Mucosa of rectum (tissue), 2 donors: ENCODE measurements around the gene SYAP1.
"Not testable (repeated sequence)": the region's sequence is repeated elsewhere in the genome, so short reads cannot be mapped to it uniquely, and the experiment has no call there.

Experiments used
- H3K27ac ChIP-seq, 2 donors: one replicate each; pipeline ENCODE4 v1.7.0; 2013; ENCODE audit warnings: inconsistent platforms in 2 of 2, low read depth in 2 of 2, low read length in 2 of 2
- H3K27me3 ChIP-seq, 2 donors: one replicate each; pipeline ENCODE4 v1.7.0; 2013; ENCODE audit warnings: low read length in 2 of 2; ENCODE audit not compliant: control insufficient read depth in 2 of 2, insufficient read depth in 2 of 2
- H3K36me3 ChIP-seq, 2 donors: one replicate each; pipeline ENCODE4 v1.7.0; 2013; ENCODE audit warnings: low read length in 2 of 2; ENCODE audit not compliant: control insufficient read depth in 2 of 2, insufficient read depth in 2 of 2
- H3K4me1 ChIP-seq, 2 donors: one replicate each; pipeline ENCODE4 v1.7.0; 2013; ENCODE audit warnings: low read length in 2 of 2, mild to moderate bottlenecking in 1 of 2; ENCODE audit not compliant: control insufficient read depth in 2 of 2, insufficient read depth in 2 of 2
- H3K4me3 ChIP-seq, 2 donors: one replicate each; pipeline ENCODE4 v1.7.0; 2013; ENCODE audit warnings: low read length in 2 of 2
- H3K9ac ChIP-seq, 2 donors: one replicate each; pipeline ENCODE4 v1.7.0; 2013; ENCODE audit warnings: low read length in 2 of 2, low read depth in 1 of 2, mild to moderate bottlenecking in 1 of 2
- H3K9me3 ChIP-seq, 2 donors: one replicate each; pipeline ENCODE4 v1.7.0; 2013; ENCODE audit warnings: low read length in 2 of 2; ENCODE audit not compliant: control insufficient read depth in 2 of 2
- donor health status: healthy.
- donor health status: Normal muscosa, but diverticular disease.

SYAP1 gene

GRCh38 chrX:16702700-16703599 lies 16.5 kb upstream of the SYAP1 start:
- Histone ChIP-seq H3K27me3 (no peaks in the 10 kb centered on the region), H3K4me1 (no peaks in the 10 kb centered on the region)

DNA sequence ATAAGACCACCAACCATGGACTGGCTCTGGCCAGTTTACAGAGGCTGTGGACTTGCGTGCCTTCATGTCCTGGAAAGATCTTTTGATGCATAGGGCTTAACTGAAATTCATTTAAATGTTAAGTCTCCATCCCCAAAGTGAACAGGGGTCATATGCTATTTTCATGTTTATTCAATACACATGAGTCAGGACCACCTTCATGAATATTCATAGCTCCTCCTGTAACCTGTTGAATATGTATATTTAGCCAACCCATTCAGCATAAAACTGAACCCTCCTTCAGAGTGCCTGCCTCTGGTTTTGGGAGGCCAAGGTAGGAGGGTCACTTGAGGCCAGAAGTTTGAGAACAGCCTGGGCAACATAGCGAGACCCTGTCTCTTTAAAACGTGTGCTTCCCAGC lies 14.0 kb upstream of the SYAP1 start:
- Histone ChIP-seq H3K27ac (no peak overlapping the region), H3K27me3 (peaks cover 3% of the 10 kb centered on the region in 2 donors), H3K4me3 (no peak overlapping the region), H3K9me3 (no peaks in the 10 kb centered on the region), H3K9ac (no peak overlapping the region), H3K4me1 (no peaks in the 10 kb centered on the region), H3K36me3 (no peaks in the 10 kb centered on the region)

More at GRCh38 chrX:16702700-16703599, 16.5 kb upstream of the SYAP1 start:
- Histone ChIP-seq H3K4me3 (no peak overlapping the region), H3K27ac (no peak overlapping the region), H3K36me3 (peaks cover 0 to 4% of the 10 kb centered on the region in 2 donors), H3K9me3 (no peaks in the 10 kb centered on the region), H3K9ac (no peak overlapping the region)

DNA sequence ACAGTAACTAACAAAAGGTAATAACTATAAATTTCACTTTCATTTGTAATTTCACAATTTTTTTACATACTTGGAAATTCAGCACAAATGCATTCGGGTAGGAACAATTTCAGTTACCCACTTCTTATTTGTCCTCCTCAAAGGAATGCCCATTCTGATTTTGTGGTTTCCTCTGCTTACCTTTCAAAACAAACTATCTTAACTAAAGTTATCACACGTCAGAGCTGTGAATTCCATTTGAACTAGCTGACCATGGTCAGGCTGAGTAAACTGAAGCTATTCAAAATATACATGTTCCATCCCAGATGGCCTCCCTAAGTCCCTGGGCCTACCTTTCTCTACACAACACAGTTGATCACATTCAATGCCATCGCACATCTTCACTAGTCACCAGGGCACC lies 11.4 kb upstream of the SYAP1 start:
- peaks cover 7 to 9% of the 10 kb centered on the region in 2 donors for H3K27me3 ChIP-seq
- no peak overlapping the region for H3K9ac ChIP-seq
- H3K4me3 ChIP-seq: no peak overlapping the region
- H3K4me1 ChIP-seq: no peaks in the 10 kb centered on the region
- H3K36me3 ChIP-seq: no peaks in the 10 kb centered on the region
- no peaks in the 10 kb centered on the region for H3K9me3 ChIP-seq
- H3K27ac ChIP-seq: no peak overlapping the region

DNA sequence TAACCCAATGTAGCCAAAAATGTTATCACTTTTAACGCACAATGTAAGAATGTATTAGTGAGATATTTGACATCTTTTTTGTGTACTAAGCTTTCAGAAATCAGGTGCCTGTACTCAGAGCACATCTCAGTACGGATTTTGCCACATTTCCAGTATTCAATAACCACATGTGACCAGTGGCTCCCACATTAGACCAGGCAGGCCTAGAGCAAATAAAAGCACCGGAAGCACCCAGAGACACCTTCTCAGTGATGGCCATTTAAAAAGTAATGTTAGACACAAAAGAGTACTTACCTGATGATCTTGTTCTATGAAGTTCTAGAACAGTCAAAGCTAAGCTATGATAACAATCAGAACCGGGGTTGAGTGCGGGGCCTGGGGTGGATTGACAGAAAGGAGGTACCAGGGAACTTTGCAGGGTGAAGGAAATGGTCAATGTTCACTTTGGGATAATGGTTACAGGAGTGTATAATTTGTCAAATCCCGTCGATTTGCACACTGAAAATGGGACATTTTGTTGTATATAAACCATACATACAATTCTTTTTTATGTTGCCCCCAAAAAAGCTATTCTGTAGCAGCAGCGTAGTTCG lies 8.1 kb upstream of the SYAP1 start:
- H3K27ac ChIP-seq: peak overlapping the region; percentile 72 to 74

DNA sequence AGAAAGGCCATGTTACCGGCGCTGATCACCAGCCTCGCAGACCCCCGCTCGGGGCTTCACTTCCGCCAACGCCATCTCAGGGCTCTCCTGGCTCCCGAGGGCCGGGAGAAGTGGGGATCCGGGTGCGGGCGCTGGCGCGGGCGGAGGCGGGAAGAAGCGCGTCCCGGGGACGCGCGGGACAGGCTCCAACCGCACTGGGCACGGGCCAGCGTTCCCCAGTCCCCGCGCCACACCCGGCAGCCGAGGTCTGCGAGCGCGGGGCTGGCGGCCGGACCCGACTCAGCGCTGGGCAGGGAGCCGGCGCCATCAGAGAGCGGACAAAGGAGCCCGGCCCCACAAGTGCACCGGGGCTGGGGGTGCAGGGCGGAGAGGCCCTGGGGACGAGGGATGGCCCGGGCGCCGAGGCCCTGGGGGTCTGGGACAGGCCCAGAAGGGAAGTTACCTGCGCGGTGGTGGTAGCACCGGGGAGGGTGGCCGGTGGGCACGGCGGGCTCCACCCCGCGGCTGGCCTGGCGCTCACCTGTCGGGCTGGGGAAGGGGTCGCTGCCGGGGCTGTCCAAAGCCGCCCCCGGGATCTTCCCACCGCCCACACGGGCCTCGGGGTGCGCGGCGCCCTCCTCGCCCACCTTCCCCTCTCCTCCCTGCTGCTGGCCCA lies 7.4 kb upstream of the SYAP1 start:
- Histone ChIP-seq H3K27me3 (peaks cover 7 to 17% of the 10 kb centered on the region in 2 donors), H3K9me3 (no peaks in the 10 kb centered on the region), H3K9ac (peak overlapping the region; percentile 68 to 84), H3K4me3 (peak overlapping the region; percentile 64 to 82), H3K4me1 (no peaks in the 10 kb centered on the region), H3K36me3 (no peaks in the 10 kb centered on the region), H3K27ac (peak overlapping the region; percentile 72 to 74)

More for the DNA sequence above, 8.1 kb upstream of the SYAP1 start:
- Histone ChIP-seq H3K36me3 (no peaks in the 10 kb centered on the region), H3K27me3 (peaks cover 7 to 17% of the 10 kb centered on the region in 2 donors), H3K9ac (peak overlapping the region; percentile 68 to 84), H3K4me3 (peak overlapping the region; percentile 64 to 82), H3K9me3 (no peaks in the 10 kb centered on the region), H3K4me1 (no peaks in the 10 kb centered on the region)

- Histone ChIP-seq H3K9ac (peak within 1 kb of the TSS; percentile 68 to 84), H3K4me3 (peak within 1 kb of the TSS; percentile 64 to 82), H3K36me3 (no peaks in the 10 kb centered on the region), H3K4me1 (no peaks in the 10 kb centered on the region), H3K27ac (peak within 1 kb of the TSS; percentile 72 to 74), H3K9me3 (no peaks in the 10 kb centered on the region), H3K27me3 (peaks cover 7 to 17% of the 10 kb centered on the region in 2 donors)
Measured at GRCh38 chrX:16712548-16713155, 6.8 kb upstream of the SYAP1 start, which contains the start of gene CTPS2. CTPS2 (minus strand) TSS chrX:16712669; CDS start chrX:16702902, 9,767 bp downstream.

DNA sequence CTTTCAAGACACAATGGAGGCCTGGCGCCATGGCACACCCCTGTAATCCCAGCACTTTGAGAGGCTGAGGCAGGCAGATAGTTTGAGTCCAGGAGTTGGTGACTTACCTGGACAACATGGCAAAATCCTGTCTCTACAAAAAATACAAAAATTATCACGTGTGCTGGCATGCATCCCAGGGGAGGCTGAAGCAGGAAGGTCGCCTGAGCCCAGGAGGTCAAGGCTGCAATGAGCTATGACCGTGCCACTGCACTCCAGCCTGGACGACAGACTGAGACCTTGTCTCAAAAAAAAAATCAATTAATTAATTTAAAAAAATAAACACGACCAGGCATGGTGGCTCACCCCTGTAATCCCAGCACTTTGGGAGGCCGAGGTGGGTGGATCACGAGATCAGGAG lies 4.9 kb upstream of the SYAP1 start:
- no peak overlapping the region for H3K4me3 ChIP-seq
- H3K27ac ChIP-seq: no peak overlapping the region
- H3K9ac ChIP-seq: no peak overlapping the region
- peaks cover 4 to 5% of the 10 kb centered on the region in 2 donors for H3K4me1 ChIP-seq
- no peaks in the 10 kb centered on the region for H3K36me3 ChIP-seq
- peaks cover 7 to 17% of the 10 kb centered on the region in 2 donors for H3K27me3 ChIP-seq
- H3K9me3 ChIP-seq: no peaks in the 10 kb centered on the region

DNA sequence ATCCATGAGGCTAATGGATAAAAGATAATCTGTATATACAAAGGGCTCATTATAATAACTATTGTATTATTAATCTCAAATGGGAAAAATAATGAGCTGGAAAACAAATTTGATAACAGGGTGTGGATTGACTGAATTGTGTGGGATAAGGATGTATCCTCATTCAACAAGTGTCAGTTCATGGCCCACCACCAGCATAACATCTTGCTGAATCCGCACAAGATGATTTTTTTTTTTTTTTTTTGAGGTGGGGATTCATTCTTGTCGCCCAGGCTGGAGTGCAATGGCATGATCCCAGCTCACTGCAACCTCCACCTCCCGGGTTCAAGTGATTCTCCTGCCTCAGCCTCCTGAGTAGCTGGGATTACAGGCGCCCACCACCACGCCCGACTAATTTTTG lies 3.8 kb upstream of the SYAP1 start:
- H3K27ac ChIP-seq: not testable (repeated sequence)

GRCh38 chrX:16716451-16716850 lies 3.0 kb upstream of the SYAP1 start:
- not testable (repeated sequence) for H3K36me3 ChIP-seq, H3K27ac ChIP-seq, H3K4me3 ChIP-seq, H3K9ac ChIP-seq, H3K9me3 ChIP-seq
- Histone ChIP-seq H3K4me1 (peaks cover 12% of the 10 kb centered on the region in 2 donors), H3K27me3 (peaks cover 4 to 15% of the 10 kb centered on the region in 2 donors)

More for the DNA sequence above, 3.8 kb upstream of the SYAP1 start:
- not testable (repeated sequence) for H3K9ac ChIP-seq, H3K4me3 ChIP-seq, H3K36me3 ChIP-seq, H3K9me3 ChIP-seq
- H3K4me1 ChIP-seq: peaks cover 12% of the 10 kb centered on the region in 2 donors
- H3K27me3 ChIP-seq: peaks cover 4 to 15% of the 10 kb centered on the region in 2 donors
